Medulla oblongata (tissue), 1 donor: ENCODE data around the gene GPR137.

Source experiments
- DNase-seq: peaks from one replicate; pipeline ENCODE4 v3.0.0-alpha.2; 2015; ENCODE audit errors: extremely low spot score

GPR137 gene

GRCh38 chr11:64263021-64263946 is 22.4 kb upstream of the GPR137 start:
- DNase-seq: no peak

DNA sequence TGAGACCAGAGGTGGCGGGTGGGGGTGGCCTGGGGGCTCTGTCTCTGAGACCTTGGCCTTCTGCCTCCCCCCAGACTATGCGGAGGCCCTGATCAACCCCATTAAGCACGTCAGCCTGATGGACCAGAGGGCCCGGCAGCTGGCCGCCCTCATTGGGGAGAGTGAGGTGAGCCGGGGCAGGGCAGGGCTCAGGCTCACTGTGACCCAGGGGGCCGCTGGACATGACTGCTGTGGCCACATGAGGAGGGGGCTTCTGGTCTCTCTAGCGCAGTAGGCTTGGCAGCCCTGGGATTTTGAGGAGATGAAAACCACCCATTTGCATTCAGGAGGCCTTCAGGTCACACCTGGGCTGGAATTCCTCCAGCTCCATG is 21.7 kb upstream of the GPR137 start:
- DNase-seq: no peak

DNA sequence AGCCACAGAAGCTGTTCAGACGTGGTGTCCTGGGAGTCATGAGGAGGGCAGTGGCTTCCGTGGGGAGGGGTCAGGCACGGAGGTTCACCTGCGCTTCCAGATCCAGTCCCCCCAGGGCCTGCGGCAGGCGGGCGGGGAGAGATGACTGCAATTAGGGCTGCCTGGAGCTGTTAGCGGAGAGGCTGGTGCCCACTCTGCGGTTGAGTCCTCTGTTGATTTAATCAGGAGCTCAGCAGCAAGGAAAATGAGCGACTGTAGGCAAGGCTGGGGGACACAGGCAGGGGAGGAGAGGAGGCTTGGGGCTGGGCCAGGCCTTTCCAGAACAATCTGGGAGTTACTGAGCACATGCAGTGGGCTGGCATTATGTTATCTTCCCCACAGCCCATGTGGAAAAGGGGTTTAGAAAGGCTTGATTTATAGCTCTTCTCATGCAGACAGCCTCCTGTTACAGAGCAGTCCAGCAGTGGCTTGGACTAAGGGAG is 21.2 kb upstream of the GPR137 start:
- DNase-seq: no peak

DNA sequence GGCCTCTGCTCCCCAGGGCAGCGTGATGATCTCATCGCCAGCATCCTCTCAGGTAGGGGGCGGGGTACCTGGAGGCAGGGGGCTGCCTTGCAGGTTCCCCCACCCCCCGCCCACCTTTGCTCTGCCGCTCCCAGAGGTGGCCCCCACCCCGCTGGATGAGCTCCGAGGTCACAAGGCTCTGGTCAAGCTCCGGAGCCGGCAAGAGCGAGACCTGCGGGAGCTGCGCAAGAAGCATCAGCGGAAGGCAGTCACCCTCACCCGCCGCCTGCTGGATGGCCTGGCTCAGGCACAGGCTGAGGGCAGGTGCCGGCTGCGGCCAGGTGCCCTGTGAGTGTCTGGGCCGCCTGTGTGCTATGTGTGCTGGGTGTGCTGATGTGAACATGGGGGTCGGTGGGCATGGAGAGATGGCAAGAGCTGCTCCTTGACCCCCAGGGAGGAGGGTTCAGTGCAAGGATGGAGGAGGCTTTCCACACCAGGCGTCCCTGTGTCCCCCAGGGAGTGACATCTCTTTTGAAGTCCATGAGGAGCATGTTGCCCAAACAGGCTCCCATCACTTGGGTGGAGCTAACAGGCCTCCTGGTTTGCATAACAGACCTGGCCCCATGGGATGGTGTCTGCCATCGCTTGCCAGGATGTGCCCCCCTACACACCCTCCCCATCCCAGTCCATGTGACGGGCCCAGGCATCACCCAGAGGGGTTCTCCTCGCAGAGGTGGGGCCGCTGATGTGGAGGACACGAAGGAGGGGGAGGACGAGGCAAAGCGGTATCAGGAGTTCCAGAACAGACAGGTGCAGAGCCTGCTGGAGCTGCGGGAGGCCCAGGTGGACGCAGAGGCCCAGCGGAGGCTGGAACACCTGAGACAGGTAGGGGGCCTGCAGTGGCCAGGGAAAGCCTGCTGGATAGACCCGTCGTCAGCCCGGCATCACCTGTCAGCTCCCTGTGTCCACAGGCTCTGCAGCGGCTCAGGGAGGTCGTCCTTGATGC is 20.2 kb upstream of the GPR137 start:
- no peak for DNase-seq

DNA sequence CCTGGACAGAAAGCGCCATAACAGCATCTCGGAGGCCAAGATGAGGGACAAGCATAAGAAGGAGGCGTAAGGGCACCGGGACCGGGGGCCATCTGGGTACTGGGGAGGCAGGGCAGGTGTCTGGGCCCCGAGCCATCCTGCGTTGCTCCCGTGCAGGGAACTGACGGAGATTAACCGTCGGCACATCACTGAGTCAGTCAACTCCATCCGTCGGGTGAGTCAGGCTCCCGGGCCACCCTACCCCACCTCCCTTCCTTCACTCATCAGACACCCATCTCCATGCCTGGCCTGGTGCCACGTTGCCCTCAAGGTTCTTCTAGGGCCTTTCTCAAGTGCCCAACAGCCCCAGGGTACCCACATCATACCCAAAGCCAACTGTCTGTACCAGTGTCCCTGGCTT is 19.3 kb upstream of the GPR137 start:
- no peak for DNase-seq

GRCh38 chr11:64267207-64267945 is 18.3 kb upstream of the GPR137 start:
- DNase-seq: no peak

- peak; percentile 22 for DNase-seq
These were observed 17.4 kb upstream of the GPR137 start for GRCh38 chr11:64268025-64268892.

GRCh38 chr11:64268893-64269539 is 16.6 kb upstream of the GPR137 start:
- peak; percentile 33 for DNase-seq

DNA sequence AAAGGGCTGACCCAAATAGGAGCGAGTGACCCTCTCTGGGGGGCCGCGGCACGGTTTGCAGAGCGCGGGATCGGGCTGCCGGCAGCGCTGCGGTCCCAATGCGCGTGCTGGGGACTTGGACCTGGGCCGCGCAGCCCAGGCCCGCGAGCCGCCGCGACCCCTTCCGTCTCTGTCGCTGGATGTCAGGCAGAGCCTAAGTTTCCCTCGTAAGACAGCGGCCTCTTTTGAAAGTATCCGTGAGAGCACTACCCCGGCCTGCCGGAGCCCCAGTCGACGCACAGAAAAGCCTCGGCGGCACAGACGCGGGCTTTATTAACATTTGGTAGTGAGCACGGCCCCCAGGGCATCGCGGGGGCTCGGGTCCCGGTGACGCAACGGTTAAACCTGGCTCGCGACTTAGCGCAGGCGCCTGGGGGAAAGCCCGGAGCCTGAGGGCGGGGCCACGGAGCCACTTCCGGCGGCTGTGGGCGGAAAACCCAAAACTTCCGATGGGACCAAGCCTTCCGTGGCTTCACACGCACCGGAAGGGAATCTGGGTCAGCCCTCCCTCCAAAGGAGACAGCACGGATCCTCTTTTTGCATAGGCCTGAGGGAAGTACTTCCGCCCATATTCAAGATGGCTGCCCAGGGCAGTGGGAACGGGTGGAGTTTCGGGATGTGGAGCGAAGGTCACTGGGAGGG is 16.0 kb upstream of the GPR137 start:
- peak; percentile 100 for DNase-seq

- DNase-seq: no peak
These were observed 10.4 kb upstream of the GPR137 start for GRCh38 chr11:64275031-64275800.

DNA sequence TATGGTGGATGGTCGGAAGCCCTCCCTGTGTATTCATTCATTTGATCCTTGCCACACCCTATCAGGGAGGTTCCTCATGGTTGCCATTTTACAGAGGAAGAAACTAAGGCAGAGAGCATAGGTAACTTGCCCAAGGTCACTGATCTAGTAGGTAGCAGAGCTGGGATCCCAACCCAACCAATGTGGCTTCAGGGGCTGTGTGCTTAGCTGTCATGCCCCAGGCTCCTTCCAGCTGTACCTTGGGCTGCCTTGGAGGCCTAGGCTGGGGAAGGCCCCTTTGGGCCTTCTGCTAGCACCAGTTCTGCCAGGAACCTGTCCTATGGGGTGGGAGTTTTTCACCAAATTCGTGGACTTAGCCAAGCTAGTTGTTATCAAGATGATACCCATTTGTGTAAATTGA is 9.8 kb upstream of the GPR137 start:
- DNase-seq: no peak

DNA sequence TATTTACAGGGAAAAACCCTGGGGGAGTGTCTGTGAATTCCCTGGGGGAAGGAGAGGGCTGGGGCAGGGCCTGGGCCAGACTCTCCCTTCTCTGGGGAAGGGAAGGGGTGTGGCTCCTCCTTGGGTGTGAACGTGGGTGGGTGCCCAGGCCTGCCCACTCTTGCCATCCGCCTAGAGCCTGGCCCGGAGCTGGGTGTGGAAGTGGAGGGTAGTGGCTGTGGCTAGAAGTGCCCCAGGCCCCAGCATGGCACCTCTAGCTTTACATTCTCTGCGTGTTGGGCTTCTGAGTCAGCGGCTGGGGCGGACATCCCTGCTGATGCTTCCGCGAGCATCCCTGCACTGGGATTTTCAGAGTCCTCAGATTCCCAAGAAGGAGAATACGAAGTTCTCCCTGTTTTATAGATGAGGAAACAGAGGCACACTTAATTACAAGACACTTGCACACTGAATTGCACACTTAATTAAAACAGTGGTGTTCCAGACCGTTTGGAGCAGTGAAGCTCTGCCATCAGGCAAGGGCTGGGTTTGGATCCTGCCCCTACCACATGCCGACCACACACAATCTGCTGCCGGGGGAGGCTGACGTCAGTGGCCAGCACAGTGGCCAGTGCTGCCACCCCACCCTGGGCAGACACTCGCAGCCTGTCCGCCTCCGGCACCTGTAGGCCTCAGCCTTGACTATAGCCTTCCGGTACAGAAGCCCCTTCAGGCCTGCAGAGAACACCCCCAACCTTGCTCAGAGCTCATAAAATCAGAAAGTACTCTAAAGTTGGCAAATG is 8.8 kb upstream of the GPR137 start:
- DNase-seq: no peak

- no peak for DNase-seq
These were observed 7.0 kb upstream of the GPR137 start for GRCh38 chr11:64278576-64279190.

- DNase-seq: no peak
These were observed 3.5 kb upstream of the GPR137 start for GRCh38 chr11:64281957-64282770.

GRCh38 chr11:64283092-64283491 is 2.6 kb upstream of the GPR137 start:
- no peak for DNase-seq

DNA sequence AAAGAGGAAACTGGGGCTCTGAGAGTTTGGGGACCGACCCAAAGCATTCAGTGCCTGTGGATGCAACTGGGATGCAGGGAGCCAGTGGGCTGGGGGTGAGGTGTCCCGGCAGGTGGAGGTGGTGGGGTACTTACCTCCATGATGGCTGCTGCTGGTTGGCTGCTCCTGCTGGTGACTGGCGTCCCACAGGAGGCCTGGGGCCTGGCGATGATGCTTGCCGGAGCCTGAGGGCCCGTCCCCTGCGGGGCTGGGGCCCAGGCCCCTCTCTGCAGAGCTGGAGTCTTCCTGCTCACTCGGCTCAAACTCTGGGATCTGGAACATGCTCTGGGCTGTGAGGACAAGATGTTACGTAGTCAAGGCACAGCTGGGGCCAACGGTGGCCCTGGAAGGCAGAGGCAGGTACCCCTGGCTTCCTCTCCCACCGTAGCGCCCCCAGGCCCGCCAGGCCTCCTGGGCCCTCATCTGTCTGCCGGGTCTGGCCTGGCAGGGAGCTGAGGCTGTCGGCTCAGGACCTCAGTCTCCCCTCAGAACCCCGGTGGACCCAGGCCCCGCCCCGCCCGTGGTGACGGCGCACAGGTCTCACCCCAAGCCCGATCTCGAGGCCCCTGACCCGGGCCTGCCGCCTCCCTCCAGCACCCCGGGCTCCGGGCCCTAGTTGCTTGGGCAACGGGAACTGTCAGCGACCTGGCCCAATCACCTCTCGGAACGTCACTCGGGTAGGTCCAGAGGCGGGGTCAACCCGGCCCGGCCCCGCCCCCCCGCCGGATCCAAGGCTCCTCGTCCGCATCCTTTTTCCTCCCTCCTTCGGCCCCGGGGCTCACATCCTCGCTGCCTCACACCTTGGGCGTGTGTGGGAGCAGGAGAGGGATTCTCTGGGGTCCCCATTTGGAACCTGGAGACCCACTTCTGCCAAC is 1.3 kb upstream of the GPR137 start, which contains the start of gene BAD:
Gene BAD, minus strand, starts transcription at position 618 of the 914 bp plus-strand sequence. Its CDS starts 297 bp downstream, at position 321.
- DNase-seq: peak; percentile 98
